ENCODE measurements around the gene ATP10A.

The ATP10A gene

GRCh38 chr15:25899870-25900269, 36.7 kb upstream of the ATP10A start:
- no peak overlapping the region for H3K9ac ChIP-seq
- no peak overlapping the region for H3K4me3 ChIP-seq
- no peaks in the 10 kb centered on the region for H3K9me3 ChIP-seq
- no peak overlapping the region for H3K27ac ChIP-seq
- H3K4me1 ChIP-seq, result no peaks in the 10 kb centered on the region
- no peaks in the 10 kb centered on the region for H4K20me1 ChIP-seq
- no peak overlapping the region for H3K4me2 ChIP-seq
- no peaks in the 10 kb centered on the region for H3K36me3 ChIP-seq
- no peaks in the 10 kb centered on the region for H3K27me3 ChIP-seq
- no peak for TF ChIP-seq Cebpa-rat (IDR thresholded peaks at IDR 0.05)

GRCh38 chr15:25897658-25898057, 34.5 kb upstream of the ATP10A start:
- Histone ChIP-seq H3K36me3 (no peaks in the 10 kb centered on the region), H3K4me1 (no peaks in the 10 kb centered on the region), H3K9ac (no peak overlapping the region), H3K4me3 (no peak overlapping the region), H3K9me3 (no peaks in the 10 kb centered on the region), H4K20me1 (no peaks in the 10 kb centered on the region), H3K4me2 (no peak overlapping the region), H3K27ac (no peak overlapping the region), H3K27me3 (no peaks in the 10 kb centered on the region)
- no peak for TF ChIP-seq Cebpa-rat (IDR thresholded peaks at IDR 0.05)

GRCh38 chr15:25894371-25894902, 31.3 kb upstream of the ATP10A start:
- H3K4me3 ChIP-seq, result no peak overlapping the region
- H3K9me3 ChIP-seq, result no peaks in the 10 kb centered on the region
- no peaks in the 10 kb centered on the region for H4K20me1 ChIP-seq
- no peak for TF ChIP-seq Cebpa-rat (IDR thresholded peaks at IDR 0.05)
- H3K27ac ChIP-seq, result no peak overlapping the region
- H3K4me1 ChIP-seq, result no peaks in the 10 kb centered on the region
- no peak overlapping the region for H3K4me2 ChIP-seq
- no peaks in the 10 kb centered on the region for H3K36me3 ChIP-seq
- H3K9ac ChIP-seq, result no peak overlapping the region
- no peaks in the 10 kb centered on the region for H3K27me3 ChIP-seq

- no peaks in the 10 kb centered on the region for H3K4me1 ChIP-seq
- H3K9ac ChIP-seq, result no peak overlapping the region
- no peak overlapping the region for H3K27ac ChIP-seq
- no peaks in the 10 kb centered on the region for H4K20me1 ChIP-seq
- no peaks in the 10 kb centered on the region for H3K27me3 ChIP-seq
- no peak overlapping the region for H3K4me3 ChIP-seq
- H3K4me2 ChIP-seq, result no peak overlapping the region
- no peaks in the 10 kb centered on the region for H3K36me3 ChIP-seq
- no peaks in the 10 kb centered on the region for H3K9me3 ChIP-seq
- TF ChIP-seq Cebpa-rat (IDR thresholded peaks at IDR 0.05), result no peak
Measured at GRCh38 chr15:25893596-25893995, 30.5 kb upstream of the ATP10A start.

GRCh38 chr15:25892126-25892525, 29.0 kb upstream of the ATP10A start:
- H3K4me3 ChIP-seq, result no peak overlapping the region
- no peak for TF ChIP-seq Cebpa-rat (IDR thresholded peaks at IDR 0.05)
- H3K9ac ChIP-seq, result no peak overlapping the region
- H3K36me3 ChIP-seq, result no peaks in the 10 kb centered on the region
- no peaks in the 10 kb centered on the region for H3K27me3 ChIP-seq
- no peaks in the 10 kb centered on the region for H4K20me1 ChIP-seq
- H3K27ac ChIP-seq, result no peak overlapping the region
- no peaks in the 10 kb centered on the region for H3K9me3 ChIP-seq
- H3K4me2 ChIP-seq, result no peak overlapping the region
- H3K4me1 ChIP-seq, result no peaks in the 10 kb centered on the region

- TF ChIP-seq Cebpa-rat (IDR thresholded peaks at IDR 0.05), result no peak
- H3K36me3 ChIP-seq, result no peaks in the 10 kb centered on the region
- no peaks in the 10 kb centered on the region for H3K27me3 ChIP-seq
- no peak overlapping the region for H3K4me3 ChIP-seq
- no peak overlapping the region for H3K9ac ChIP-seq
- no peak overlapping the region for H3K4me2 ChIP-seq
- H3K4me1 ChIP-seq, result no peaks in the 10 kb centered on the region
- H3K27ac ChIP-seq, result no peak overlapping the region
- H3K9me3 ChIP-seq, result no peaks in the 10 kb centered on the region
- no peaks in the 10 kb centered on the region for H4K20me1 ChIP-seq
Measured at GRCh38 chr15:25891081-25891480, 28.0 kb upstream of the ATP10A start.

GRCh38 chr15:25890529-25890928, 27.4 kb upstream of the ATP10A start:
- H3K27me3 ChIP-seq, result no peaks in the 10 kb centered on the region
- no peaks in the 10 kb centered on the region for H3K9me3 ChIP-seq
- H3K36me3 ChIP-seq, result no peaks in the 10 kb centered on the region
- no peaks in the 10 kb centered on the region for H3K4me1 ChIP-seq
- H4K20me1 ChIP-seq, result no peaks in the 10 kb centered on the region
- H3K4me2 ChIP-seq, result no peak overlapping the region
- no peak overlapping the region for H3K27ac ChIP-seq
- TF ChIP-seq Cebpa-rat (IDR thresholded peaks at IDR 0.05), result no peak
- no peak overlapping the region for H3K9ac ChIP-seq
- H3K4me3 ChIP-seq, result no peak overlapping the region

- no peaks in the 10 kb centered on the region for H3K36me3 ChIP-seq
- H4K20me1 ChIP-seq, result no peaks in the 10 kb centered on the region
- no peak for TF ChIP-seq Cebpa-rat (IDR thresholded peaks at IDR 0.05)
- no peaks in the 10 kb centered on the region for H3K4me1 ChIP-seq
- no peak overlapping the region for H3K4me3 ChIP-seq
- H3K9me3 ChIP-seq, result no peaks in the 10 kb centered on the region
- no peak overlapping the region for H3K4me2 ChIP-seq
- H3K9ac ChIP-seq, result no peak overlapping the region
- H3K27me3 ChIP-seq, result no peaks in the 10 kb centered on the region
- no peak overlapping the region for H3K27ac ChIP-seq
Measured at GRCh38 chr15:25887870-25888269, 24.7 kb upstream of the ATP10A start.

GRCh38 chr15:25886498-25887140, 23.5 kb upstream of the ATP10A start:
- H4K20me1 ChIP-seq, result no peaks in the 10 kb centered on the region
- H3K4me2 ChIP-seq, result no peak overlapping the region
- H3K9ac ChIP-seq, result no peak overlapping the region
- H3K4me1 ChIP-seq, result no peaks in the 10 kb centered on the region
- H3K36me3 ChIP-seq, result no peaks in the 10 kb centered on the region
- H3K4me3 ChIP-seq, result no peak overlapping the region
- H3K9me3 ChIP-seq, result no peaks in the 10 kb centered on the region
- no peaks in the 10 kb centered on the region for H3K27me3 ChIP-seq
- no peak overlapping the region for H3K27ac ChIP-seq
- TF ChIP-seq Cebpa-rat (IDR thresholded peaks at IDR 0.05), result no peak

GRCh38 chr15:25884370-25884769, 21.2 kb upstream of the ATP10A start:
- no peaks in the 10 kb centered on the region for H3K27me3 ChIP-seq
- H3K4me3 ChIP-seq, result no peak overlapping the region
- no peak overlapping the region for H3K4me2 ChIP-seq
- no peak for TF ChIP-seq Cebpa-rat (IDR thresholded peaks at IDR 0.05)
- H3K9ac ChIP-seq, result no peak overlapping the region
- H3K9me3 ChIP-seq, result no peaks in the 10 kb centered on the region
- H3K36me3 ChIP-seq, result no peaks in the 10 kb centered on the region
- no peaks in the 10 kb centered on the region for H4K20me1 ChIP-seq
- peaks cover 9% of the 10 kb centered on the region; the same call in 1 of the 2 replicates for H3K4me1 ChIP-seq
- no peak overlapping the region for H3K27ac ChIP-seq
